Liver (tissue), 3 donors: ENCODE results near the gene NRM.
"Not testable (repeated sequence)": the region's sequence is repeated elsewhere in the genome, so short reads cannot be mapped to it uniquely, and the experiment has no call there.

Experiments
- EGR1 ChIP-seq, 2 donors: IDR thresholded peaks; 2 replicates each; pipeline ENCODE4 v1.6.1; 2016 to 2018; ENCODE audit warnings: antibody characterized with exemption in 2 of 2, low read depth in 2 of 2
- FOXA2 ChIP-seq: IDR thresholded peaks from 2 replicates; pipeline ENCODE4 v1.6.1; 2016; ENCODE audit warnings: antibody characterized with exemption
- SP1 ChIP-seq: IDR thresholded peaks from 2 replicates; pipeline ENCODE4 v1.6.1; 2018; ENCODE audit warnings: antibody characterized with exemption, mild to moderate bottlenecking
- TAF1 ChIP-seq: conservative IDR thresholded peaks from 2 replicates; pipeline ENCODE4 v1.6.1; 2016; ENCODE audit warnings: antibody characterized with exemption, mild to moderate bottlenecking
- YY1 ChIP-seq: IDR thresholded peaks from 2 replicates; pipeline ENCODE4 v1.6.1; 2016; ENCODE audit warnings: antibody characterized with exemption, mild to moderate bottlenecking
- TF ChIP-seq, protein P1 (sequence below): IDR thresholded peaks from 2 replicates; pipeline ENCODE4 v1.6.1; 2016; ENCODE audit warnings: antibody characterized with exemption
- TF ChIP-seq, protein P2 (sequence below): fragments of 150-350 bp; IDR thresholded peaks from 2 replicates; pipeline ENCODE4 v1.5.1; 2017; ENCODE audit warnings: improper control_type of control experiment, low read depth, low read length; ENCODE audit not compliant: missing input control
- TF ChIP-seq, protein P3 (sequence below): IDR thresholded peaks from 2 replicates; pipeline ENCODE4 v1.6.1; 2016; ENCODE audit warnings: antibody characterized with exemption
- TF ChIP-seq, protein P4 (sequence below): IDR thresholded peaks from 2 replicates; pipeline ENCODE4 v1.6.1; 2016; ENCODE audit warnings: antibody characterized with exemption, mild to moderate bottlenecking
- donor health status: healthy.
- donor health status: healthy.

DNA sequence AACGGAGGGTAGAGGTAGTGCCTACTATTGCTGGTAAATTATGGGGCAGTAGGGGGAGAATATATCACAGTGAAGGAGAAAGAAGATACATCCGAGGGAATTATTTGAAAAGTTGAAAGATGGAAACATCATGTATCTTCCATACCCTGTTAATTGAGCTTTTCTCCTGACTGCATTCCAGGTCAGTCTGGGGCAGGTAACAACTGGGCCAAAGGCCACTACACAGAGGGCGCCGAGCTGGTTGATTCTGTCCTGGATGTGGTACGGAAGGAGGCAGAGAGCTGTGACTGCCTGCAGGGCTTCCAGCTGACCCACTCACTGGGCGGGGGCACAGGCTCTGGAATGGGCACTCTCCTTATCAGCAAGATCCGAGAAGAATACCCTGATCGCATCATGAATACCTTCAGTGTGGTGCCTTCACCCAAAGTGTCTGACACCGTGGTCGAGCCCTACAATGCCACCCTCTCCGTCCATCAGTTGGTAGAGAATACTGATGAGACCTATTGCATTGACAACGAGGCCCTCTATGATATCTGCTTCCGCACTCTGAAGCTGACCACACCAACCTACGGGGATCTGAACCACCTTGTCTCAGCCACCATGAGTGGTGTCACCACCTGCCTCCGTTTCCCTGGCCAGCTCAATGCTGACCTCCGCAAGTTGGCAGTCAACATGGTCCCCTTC lies 32.5 kb upstream of the NRM start:
- TF ChIP-seq, protein P1, sequence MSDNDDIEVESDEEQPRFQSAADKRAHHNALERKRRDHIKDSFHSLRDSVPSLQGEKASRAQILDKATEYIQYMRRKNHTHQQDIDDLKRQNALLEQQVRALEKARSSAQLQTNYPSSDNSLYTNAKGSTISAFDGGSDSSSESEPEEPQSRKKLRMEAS = not testable (repeated sequence)
- TF ChIP-seq FOXA2; YY1; EGR1 (IDR thresholded peaks at IDR 0.05; ENCODE audit: low read depth in 2 of 2); TAF1; SP1: not testable (repeated sequence)
- TF ChIP-seq, protein P2, sequence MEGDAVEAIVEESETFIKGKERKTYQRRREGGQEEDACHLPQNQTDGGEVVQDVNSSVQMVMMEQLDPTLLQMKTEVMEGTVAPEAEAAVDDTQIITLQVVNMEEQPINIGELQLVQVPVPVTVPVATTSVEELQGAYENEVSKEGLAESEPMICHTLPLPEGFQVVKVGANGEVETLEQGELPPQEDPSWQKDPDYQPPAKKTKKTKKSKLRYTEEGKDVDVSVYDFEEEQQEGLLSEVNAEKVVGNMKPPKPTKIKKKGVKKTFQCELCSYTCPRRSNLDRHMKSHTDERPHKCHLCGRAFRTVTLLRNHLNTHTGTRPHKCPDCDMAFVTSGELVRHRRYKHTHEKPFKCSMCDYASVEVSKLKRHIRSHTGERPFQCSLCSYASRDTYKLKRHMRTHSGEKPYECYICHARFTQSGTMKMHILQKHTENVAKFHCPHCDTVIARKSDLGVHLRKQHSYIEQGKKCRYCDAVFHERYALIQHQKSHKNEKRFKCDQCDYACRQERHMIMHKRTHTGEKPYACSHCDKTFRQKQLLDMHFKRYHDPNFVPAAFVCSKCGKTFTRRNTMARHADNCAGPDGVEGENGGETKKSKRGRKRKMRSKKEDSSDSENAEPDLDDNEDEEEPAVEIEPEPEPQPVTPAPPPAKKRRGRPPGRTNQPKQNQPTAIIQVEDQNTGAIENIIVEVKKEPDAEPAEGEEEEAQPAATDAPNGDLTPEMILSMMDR = not testable (repeated sequence)
- TF ChIP-seq, protein P3, sequence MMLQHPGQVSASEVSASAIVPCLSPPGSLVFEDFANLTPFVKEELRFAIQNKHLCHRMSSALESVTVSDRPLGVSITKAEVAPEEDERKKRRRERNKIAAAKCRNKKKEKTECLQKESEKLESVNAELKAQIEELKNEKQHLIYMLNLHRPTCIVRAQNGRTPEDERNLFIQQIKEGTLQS = not testable (repeated sequence)
- TF ChIP-seq, protein P4, sequence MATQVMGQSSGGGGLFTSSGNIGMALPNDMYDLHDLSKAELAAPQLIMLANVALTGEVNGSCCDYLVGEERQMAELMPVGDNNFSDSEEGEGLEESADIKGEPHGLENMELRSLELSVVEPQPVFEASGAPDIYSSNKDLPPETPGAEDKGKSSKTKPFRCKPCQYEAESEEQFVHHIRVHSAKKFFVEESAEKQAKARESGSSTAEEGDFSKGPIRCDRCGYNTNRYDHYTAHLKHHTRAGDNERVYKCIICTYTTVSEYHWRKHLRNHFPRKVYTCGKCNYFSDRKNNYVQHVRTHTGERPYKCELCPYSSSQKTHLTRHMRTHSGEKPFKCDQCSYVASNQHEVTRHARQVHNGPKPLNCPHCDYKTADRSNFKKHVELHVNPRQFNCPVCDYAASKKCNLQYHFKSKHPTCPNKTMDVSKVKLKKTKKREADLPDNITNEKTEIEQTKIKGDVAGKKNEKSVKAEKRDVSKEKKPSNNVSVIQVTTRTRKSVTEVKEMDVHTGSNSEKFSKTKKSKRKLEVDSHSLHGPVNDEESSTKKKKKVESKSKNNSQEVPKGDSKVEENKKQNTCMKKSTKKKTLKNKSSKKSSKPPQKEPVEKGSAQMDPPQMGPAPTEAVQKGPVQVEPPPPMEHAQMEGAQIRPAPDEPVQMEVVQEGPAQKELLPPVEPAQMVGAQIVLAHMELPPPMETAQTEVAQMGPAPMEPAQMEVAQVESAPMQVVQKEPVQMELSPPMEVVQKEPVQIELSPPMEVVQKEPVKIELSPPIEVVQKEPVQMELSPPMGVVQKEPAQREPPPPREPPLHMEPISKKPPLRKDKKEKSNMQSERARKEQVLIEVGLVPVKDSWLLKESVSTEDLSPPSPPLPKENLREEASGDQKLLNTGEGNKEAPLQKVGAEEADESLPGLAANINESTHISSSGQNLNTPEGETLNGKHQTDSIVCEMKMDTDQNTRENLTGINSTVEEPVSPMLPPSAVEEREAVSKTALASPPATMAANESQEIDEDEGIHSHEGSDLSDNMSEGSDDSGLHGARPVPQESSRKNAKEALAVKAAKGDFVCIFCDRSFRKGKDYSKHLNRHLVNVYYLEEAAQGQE = not testable (repeated sequence)
